ENCODE measurements around the gene OR2A25. TPM values are rescaled to one million over a fixed set of nuclear protein-coding genes. Genes with fewer than 3 reads are reported as not detected.

Gene OR2A25
- total and polyA plus RNA-seq, 10 of the 15 experiments (the other 5 are each of a cell fraction or from before 2014, with no cell fraction given), result not detected

GRCh38 chr7:144023171-144023827 lies 46.3 kb upstream of the OR2A25 start:
- no peaks in the 10 kb centered on the region for H3K27me3 ChIP-seq (replicated peaks in 1 of 2; ENCODE audit: control insufficient read depth in 2 of 2, insufficient read depth in 2 of 2, low read length in 1 of 2)
- no peaks in the 10 kb centered on the region for H3K36me3 ChIP-seq (ENCODE audit: control insufficient read depth in 2 of 2, insufficient read depth in 2 of 2, low read length in 1 of 2)
- ChIA-PET POLR2A (no interaction called here), SMC1A (ENCODE audit: uncharacterized antibody, unreplicated experiment) (no interaction called here), CTCF (no interaction called here), RAD21 (ENCODE audit: unreplicated experiment) (no interaction called here)
- no peak overlapping the region for H3K9ac ChIP-seq (ENCODE audit: control insufficient read depth, insufficient read depth, low read length)
- no peak for FAIRE-seq
- no peaks in the 10 kb centered on the region for H4K20me1 ChIP-seq (ENCODE audit: control insufficient read depth, insufficient read depth)
- no peak overlapping the region for H2AFZ ChIP-seq (ENCODE audit: control insufficient read depth, low read depth, low read length)
- intact Hi-C loops (cut with micrococcal nuclease; ENCODE audit: unreplicated experiment) (no loop called here), in situ Hi-C loops (cut with MboI) (no loop called here)
- no peak for TF ChIP-seq CBX3 (IDR thresholded peaks at IDR 0.05; ENCODE audit: borderline replicate concordance, low read depth)
- TF ChIP-seq NFXL1 (IDR thresholded peaks at IDR 0.05; ENCODE audit: borderline replicate concordance), result no peak
- TF ChIP-seq BMI1 (IDR thresholded peaks at IDR 0.05; ENCODE audit: borderline replicate concordance), result peak; percentile 65
- no peak for TF ChIP-seq KDM1A (IDR thresholded peaks at IDR 0.05; ENCODE audit: borderline replicate concordance)
- TF ChIP-seq NFIC (IDR thresholded peaks at IDR 0.05; ENCODE audit: low read depth, low read length), result no peak
- TF ChIP-seq SIN3A (IDR thresholded peaks at IDR 0.05; ENCODE audit: low read depth, low read length), result no peak
- no peaks in the 10 kb centered on the region for H3K9me3 ChIP-seq (replicated peaks; ENCODE audit: control insufficient read depth, insufficient read depth, low read length)
- no peak for ATAC-seq
- no peaks in the 10 kb centered on the region for H3K79me2 ChIP-seq (ENCODE audit: control insufficient read depth, insufficient read depth, low read length)
- no TSS peak for BruUV-seq (replicated peaks)
- DNase-seq (ENCODE audit: low read depth, low spot score), result no peak
- no peak overlapping the region for H3K27ac ChIP-seq (ENCODE audit: control insufficient read depth, insufficient read depth)
- 31% methylated on average over 4 of the region's 4 CpGs for WGBS (ENCODE audit: insufficient coverage, insufficient replicate concordance, low lambda C conversion rate, missing lambda C conversion rate)
- H3K4me2 ChIP-seq (ENCODE audit: control insufficient read depth, insufficient read depth), result no peak overlapping the region
- H3K4me3 ChIP-seq, result no peak overlapping the region
- H3K4me1 ChIP-seq (ENCODE audit: control insufficient read depth, insufficient read depth, low read length), result no peaks in the 10 kb centered on the region

- DNase-seq (ENCODE audit: low read depth, low spot score), result no peak
- BruUV-seq (replicated peaks), result no TSS peak
- Histone ChIP-seq H3K4me2 (ENCODE audit: control insufficient read depth, insufficient read depth) (no peak overlapping the region), H3K36me3 (ENCODE audit: control insufficient read depth in 2 of 2, insufficient read depth in 2 of 2, low read length in 1 of 2) (no peaks in the 10 kb centered on the region), H3K79me2 (ENCODE audit: control insufficient read depth, insufficient read depth, low read length) (no peaks in the 10 kb centered on the region), H3K27me3 (replicated peaks in 1 of 2; ENCODE audit: control insufficient read depth in 2 of 2, insufficient read depth in 2 of 2, low read length in 1 of 2) (no peaks in the 10 kb centered on the region), H3K27ac (ENCODE audit: control insufficient read depth, insufficient read depth) (no peak overlapping the region), H3K9ac (ENCODE audit: control insufficient read depth, insufficient read depth, low read length) (no peak overlapping the region), H2AFZ (ENCODE audit: control insufficient read depth, low read depth, low read length) (no peak overlapping the region), H3K4me3 (no peak overlapping the region), H3K9me3 (replicated peaks; ENCODE audit: control insufficient read depth, insufficient read depth, low read length) (no peaks in the 10 kb centered on the region), H3K4me1 (ENCODE audit: control insufficient read depth, insufficient read depth, low read length) (no peaks in the 10 kb centered on the region), H4K20me1 (ENCODE audit: control insufficient read depth, insufficient read depth) (no peaks in the 10 kb centered on the region)
- in situ Hi-C loops (cut with MboI), result no loop called here
- ChIA-PET SMC1A (ENCODE audit: uncharacterized antibody, unreplicated experiment) (interaction anchor here (0.9 to 1.0 kb wide), 3 partner anchors 22 to 786 kb away, joined by 3 read pairs; partner anchors contain the start of gene TCAF1), RAD21 (ENCODE audit: unreplicated experiment) (interaction anchor here (1.0 kb wide), 1 partner anchor 104 kb away, joined by 4 read pairs; no protein-coding TSS in a partner anchor), POLR2A (no interaction called here), CTCF (no interaction called here)
- peak; percentile 71 for TF ChIP-seq SPI1 (IDR thresholded peaks at IDR 0.05; ENCODE audit: borderline replicate concordance, insufficient read depth, low read depth, low read length)
- no peak for TF ChIP-seq MTA3 (IDR thresholded peaks at IDR 0.05; ENCODE audit: borderline replicate concordance, low read length)
- no peak for FAIRE-seq
- intact Hi-C loops (cut with micrococcal nuclease; ENCODE audit: unreplicated experiment), result no loop called here
- 24% methylated on average over 3 of the region's 3 CpGs for WGBS (ENCODE audit: insufficient coverage, insufficient replicate concordance, low lambda C conversion rate, missing lambda C conversion rate)
- peak; percentile 55 for ATAC-seq
These were observed 45.4 kb upstream of the OR2A25 start for GRCh38 chr7:144024213-144024612.

Measured in GM12878 (cell line).